ENCODE measurements around the gene ZBTB20. TPM values are rescaled to one million over a fixed set of nuclear protein-coding genes. Genes with fewer than 3 reads are reported as not detected.

Gene ZBTB20
- total and polyA plus RNA-seq, 2 donors from 2014 or later, result 0.99 to 142 TPM

GRCh38 chr3:114363554-114364202, 783.4 kb downstream of the ZBTB20 start:
- peak overlapping the region in 1 of 2 donors; percentile 30 for H3K27ac ChIP-seq (ENCODE audit: low read depth in 2 of 2, low read length in 2 of 2)
- intact Hi-C loops (cut with DNase I), result no loop called here

GRCh38 chr3:114362815-114363214, 784.3 kb downstream of the ZBTB20 start:
- intact Hi-C loops (cut with DNase I), result no loop called here
- H3K4me3 ChIP-seq (ENCODE audit: low read length in 3 of 3), result no peak overlapping the region
- no peaks in the 10 kb centered on the region for H3K27me3 ChIP-seq (ENCODE audit: control insufficient read depth, insufficient read depth, low read length)
- peak; percentile 16 for TF ChIP-seq CTCF (IDR thresholded peaks at IDR 0.05; ENCODE audit: borderline replicate concordance, extremely low read depth, insufficient read depth)
- no peak overlapping the region for H3K27ac ChIP-seq (ENCODE audit: low read depth in 2 of 2, low read length in 2 of 2)
- no peaks in the 10 kb centered on the region for H3K9me3 ChIP-seq (ENCODE audit: control insufficient read depth in 2 of 3, insufficient read depth in 1 of 3, low read length in 3 of 3)
- FAIRE-seq (no peak), DNase-seq (peak in 1 of 5 donors; percentile 74)
- H3K9ac ChIP-seq (ENCODE audit: low read length in 3 of 3), result no peak overlapping the region
- H3K4me1 ChIP-seq (ENCODE audit: control insufficient read depth in 2 of 3, insufficient read depth in 2 of 3, low read depth in 1 of 3, low read length in 3 of 3), result no peaks in the 10 kb centered on the region
- H3K36me3 ChIP-seq (ENCODE audit: control insufficient read depth in 2 of 3, insufficient read depth in 3 of 3, low read length in 3 of 3), result no peaks in the 10 kb centered on the region

More at GRCh38 chr3:114363554-114364202, 783.4 kb downstream of the ZBTB20 start:
- no peaks in the 10 kb centered on the region for H3K27me3 ChIP-seq (ENCODE audit: control insufficient read depth, insufficient read depth, low read length)
- FAIRE-seq (no peak), DNase-seq (no peak)
- H3K4me1 ChIP-seq (ENCODE audit: control insufficient read depth in 2 of 3, insufficient read depth in 2 of 3, low read depth in 1 of 3, low read length in 3 of 3), result no peaks in the 10 kb centered on the region
- no peaks in the 10 kb centered on the region for H3K36me3 ChIP-seq (ENCODE audit: control insufficient read depth in 2 of 3, insufficient read depth in 3 of 3, low read length in 3 of 3)
- peak overlapping the region in 1 of 3 donors; percentile 9 for H3K9ac ChIP-seq (ENCODE audit: low read length in 3 of 3)
- no peaks in the 10 kb centered on the region for H3K9me3 ChIP-seq (ENCODE audit: control insufficient read depth in 2 of 3, insufficient read depth in 1 of 3, low read length in 3 of 3)
- no peak overlapping the region for H3K4me3 ChIP-seq (ENCODE audit: low read length in 3 of 3)
- TF ChIP-seq CTCF (IDR thresholded peaks at IDR 0.05; ENCODE audit: borderline replicate concordance, extremely low read depth, insufficient read depth), result no peak

- no peak overlapping the region for H3K27ac ChIP-seq (ENCODE audit: low read depth in 2 of 2, low read length in 2 of 2)
- H3K4me1 ChIP-seq (ENCODE audit: control insufficient read depth in 2 of 3, insufficient read depth in 2 of 3, low read depth in 1 of 3, low read length in 3 of 3), result no peaks in the 10 kb centered on the region
- H3K36me3 ChIP-seq (ENCODE audit: control insufficient read depth in 2 of 3, insufficient read depth in 3 of 3, low read length in 3 of 3), result no peaks in the 10 kb centered on the region
- intact Hi-C loops (cut with DNase I), result no loop called here
- FAIRE-seq, result no peak
- no peak for TF ChIP-seq CTCF (IDR thresholded peaks at IDR 0.05; ENCODE audit: borderline replicate concordance, extremely low read depth, insufficient read depth)
- H3K4me3 ChIP-seq (ENCODE audit: low read length in 3 of 3), result no peak overlapping the region
- H3K9ac ChIP-seq (ENCODE audit: low read length in 3 of 3), result no peak overlapping the region
- no peaks in the 10 kb centered on the region for H3K9me3 ChIP-seq (ENCODE audit: control insufficient read depth in 2 of 3, insufficient read depth in 1 of 3, low read length in 3 of 3)
- no peaks in the 10 kb centered on the region for H3K27me3 ChIP-seq (ENCODE audit: control insufficient read depth, insufficient read depth, low read length)
- peak in 2 of 5 donors; percentile 33 to 34 for DNase-seq
Measured at GRCh38 chr3:114361391-114361790, 785.7 kb downstream of the ZBTB20 start.

Data from kidney (tissue), 14 donors.